HepG2 (cell line): ENCODE measurements around the gene TTC39B. TPM values are rescaled to one million over a fixed set of nuclear protein-coding genes. Genes with fewer than 3 reads are reported as not detected.

Experiments used
- ATF7-NPFF ChIP-seq: sonication (generic); formaldehyde crosslinking; IDR thresholded peaks from 2 replicates; pipeline ENCODE4 v1.8.1; 2023; ENCODE audit warnings: mild to moderate bottlenecking, low read depth, missing genetic modification reagents, moderate library complexity
- ATRX ChIP-seq: sonication (generic); formaldehyde crosslinking; IDR thresholded peaks from 2 replicates; pipeline ENCODE4 v1.4.0; 2020; ENCODE audit warnings: missing genetic modification reagents, borderline replicate concordance
- CEBPG ChIP-seq: IDR thresholded peaks from 2 replicates; pipeline ENCODE4 v1.6.1; 2016
- DZIP1 ChIP-seq: sonication (generic); formaldehyde crosslinking; IDR thresholded peaks from 2 replicates; pipeline ENCODE4 v1.5.0; 2020; ENCODE audit warnings: mild to moderate bottlenecking, missing genetic modification reagents
- GATAD2A ChIP-seq: IDR thresholded peaks from 2 replicates; pipeline ENCODE4 v1.6.1; 2016
- HDAC2 ChIP-seq: sonication (generic); formaldehyde crosslinking; IDR thresholded peaks from 2 replicates; pipeline ENCODE4 v1.4.0; 2020; ENCODE audit warnings: missing genetic modification reagents
- MED1 ChIP-seq: sonication (generic); formaldehyde crosslinking; IDR thresholded peaks from 2 replicates; pipeline ENCODE4 v1.4.0; 2020; ENCODE audit warnings: missing genetic modification reagents
- NR2F6 ChIP-seq, 2 experiments: IDR thresholded peaks; 2 replicates each; pipeline ENCODE4 v1.6.1; 2016; ENCODE audit warnings: antibody characterized with exemption in 1 of 2, mild to moderate bottlenecking in 1 of 2
- POGZ ChIP-seq: sonication (generic); formaldehyde crosslinking; IDR thresholded peaks from 2 replicates; pipeline ENCODE4 v1.4.0; 2020; ENCODE audit warnings: mild to moderate bottlenecking, missing genetic modification reagents
- RCOR2 ChIP-seq: IDR thresholded peaks from 2 replicates; pipeline ENCODE4 v1.6.1; 2016; ENCODE audit warnings: missing biosample characterization, missing genetic modification reagents
- SNAPC4 ChIP-seq: sonication (generic); formaldehyde crosslinking; IDR thresholded peaks from 2 replicates; pipeline ENCODE4 v1.4.0; 2020; ENCODE audit warnings: mild to moderate bottlenecking, missing genetic modification reagents
- ZNF142 ChIP-seq: sonication (generic); formaldehyde crosslinking; IDR thresholded peaks from 2 replicates; pipeline ENCODE4 v1.4.0; 2020; ENCODE audit warnings: missing genetic modification reagents
- ZNF317 ChIP-seq: sonication (generic); formaldehyde crosslinking; IDR thresholded peaks from 2 replicates; pipeline ENCODE4 v1.5.0; 2020; ENCODE audit warnings: mild to moderate bottlenecking, missing genetic modification reagents
- ZNF747 ChIP-seq: sonication (generic); formaldehyde crosslinking; IDR thresholded peaks from 2 replicates; pipeline ENCODE4 v1.8.1; 2023; ENCODE audit warnings: missing genetic modification reagents, mild to moderate bottlenecking, borderline replicate concordance
- ZNF776 ChIP-seq: sonication (generic); formaldehyde crosslinking; IDR thresholded peaks from 2 replicates; pipeline ENCODE4 v1.4.0; 2020; ENCODE audit warnings: mild to moderate bottlenecking, missing genetic modification reagents
- ZSCAN29 ChIP-seq: sonication (generic); formaldehyde crosslinking; conservative IDR thresholded peaks from 2 replicates; pipeline ENCODE4 v1.4.0; 2020; ENCODE audit warnings: mild to moderate bottlenecking, missing genetic modification reagents
- polyA plus RNA-seq, 8 experiments: library from polyadenylated mRNA; depleted of rRNA in 3 of 8; stranded (reverse) in 7 of 8; unstranded in 1 of 8; fragments of >200 nt; fragmentation: Illumina TruSeq in 4 of 8; extraction: Trizol in 4 of 8; gene quantifications; 2 replicates each; pipeline versions ENCODE4 v1.2.1 to v1.2.3, GENCODE V29; 2011 to 2016; ENCODE audit warnings: low read depth in 4 of 8, missing spikeins in 1 of 8, mixed read lengths in 1 of 8; ENCODE audit not compliant: insufficient read depth in 1 of 8
- total RNA-seq, 5 experiments: library from RNA; depleted of rRNA; stranded (reverse); fragments of >200 nt; fragmentation: Illumina TruSeq; extraction: Trizol; gene quantifications; 2 replicates each; pipeline ENCODE4 v1.2.3, GENCODE V29; 2016; ENCODE audit warnings: low read depth in 1 of 5

Gene TTC39B
- total and polyA plus RNA-seq, 2 of the 13 experiments (the other 11 are each of a cell fraction or from before 2014, with no cell fraction given), result 14.3 to 19.4 TPM

GRCh38 chr9:15306068-15306756 is 804 bp downstream of the TTC39B start (continued):
- TF ChIP-seq HDAC2 (CRISPR knock-in tag) (peak; percentile 26; the same call in 1 of the 2 replicates), ZNF317 (no peak), DZIP1 (CRISPR knock-in tag) (no peak), RCOR2 (CRISPR knock-in tag) (no peak; the same call in 1 of the 2 replicates), ZNF776 (CRISPR knock-in tag) (no peak), SNAPC4 (no peak), ZSCAN29 (CRISPR knock-in tag) (no peak), ZNF747 (CRISPR knock-in tag) (no peak), NR2F6 (IDR thresholded peaks at IDR 0.05) (no peak), NR2F6 (CRISPR knock-in tag; IDR thresholded peaks at IDR 0.05) (peak; percentile 10; the same call in 1 of the 2 replicates), ZNF142 (CRISPR knock-in tag) (no peak), ATF7-NPFF (CRISPR knock-in tag) (no peak), MED1 (no peak; the same call in 1 of the 2 replicates), POGZ (CRISPR knock-in tag) (no peak; the same call in 1 of the 2 replicates), GATAD2A (CRISPR knock-in tag) (peak; percentile 58), ATRX (CRISPR knock-in tag) (no peak), CEBPG (CRISPR knock-in tag) (peak; percentile 83)
